OCI-LY1 (cell line): ENCODE measurements around the gene TSHR.
"Not testable (repeated sequence)": the region's sequence is repeated elsewhere in the genome, so short reads cannot be mapped to it uniquely, and the experiment has no call there.

Experiments
- H2AFZ ChIP-seq: fragments of 200-600 bp; sonication (generic), shearing (Covaris generic); 2 replicates; pipeline ENCODE4 v1.6.0; 2014; ENCODE audit warnings: antibody characterized with exemption, mild to moderate bottlenecking, low read length
- H3F3A ChIP-seq: fragments of 200-600 bp; sonication (generic), shearing (Covaris generic); 2 replicates; pipeline ENCODE4 v1.6.0; 2014; ENCODE audit warnings: mild to moderate bottlenecking, antibody characterized with exemption, low read length, moderate library complexity; ENCODE audit not compliant: insufficient read depth
- H3K27ac ChIP-seq: fragments of 200-600 bp; sonication (generic); 2 replicates; pipeline ENCODE4 v1.5.1; 2014; ENCODE audit warnings: low read length, mixed run types, mild to moderate bottlenecking, low read depth; ENCODE audit not compliant: poor library complexity, severe bottlenecking
- H3K27me3 ChIP-seq: fragments of 200-600 bp; sonication (generic); 2 replicates; pipeline ENCODE4 v1.6.0; 2014; ENCODE audit warnings: antibody characterized with exemption, mild to moderate bottlenecking, low read length, moderate library complexity; ENCODE audit not compliant: insufficient read depth
- H3K36me3 ChIP-seq: fragments of 200-600 bp; sonication (generic); 2 replicates; pipeline ENCODE4 v1.6.1; 2014; ENCODE audit warnings: mild to moderate bottlenecking, antibody characterized with exemption, low read length, moderate library complexity, mixed read lengths; ENCODE audit not compliant: insufficient read depth
- H3K4me1 ChIP-seq: fragments of 200-600 bp; sonication (generic); 2 replicates; pipeline ENCODE4 v1.5.1; 2014; ENCODE audit warnings: mild to moderate bottlenecking, low read length, moderate library complexity; ENCODE audit not compliant: insufficient read depth, severe bottlenecking
- H3K4me2 ChIP-seq: fragments of 200-600 bp; sonication (generic), shearing (Covaris generic); 2 replicates; pipeline ENCODE4 v1.6.1; 2014; ENCODE audit warnings: low read length
- H3K4me3 ChIP-seq: fragments of 200-600 bp; sonication (generic); 2 replicates; pipeline ENCODE4 v1.5.1; 2014; ENCODE audit warnings: low read length, low read depth, mild to moderate bottlenecking, mixed read lengths; ENCODE audit not compliant: poor library complexity, severe bottlenecking
- H3K79me2 ChIP-seq: fragments of 200-600 bp; shearing (Covaris generic); 2 replicates; pipeline ENCODE4 v1.6.1; 2016; ENCODE audit warnings: mixed run types, low read length, mixed read lengths; ENCODE audit not compliant: insufficient read depth
- H3K9ac ChIP-seq: fragments of 200-600 bp; sonication (generic), shearing (Covaris generic); 2 replicates; pipeline ENCODE4 v1.6.1; 2014; ENCODE audit warnings: mild to moderate bottlenecking, low read length, mixed read lengths
- H3K9me2 ChIP-seq: fragments of 200-600 bp; sonication (generic), shearing (Covaris generic); 2 replicates; pipeline ENCODE4 v1.6.1; 2014; ENCODE audit warnings: low read depth, mild to moderate bottlenecking, low read length, mixed read lengths
- H3K9me3 ChIP-seq: fragments of 200-600 bp; shearing (Covaris generic); 2 replicates; pipeline ENCODE4 v1.6.1; 2014; ENCODE audit warnings: low read length, mixed read lengths
- H4K20me1 ChIP-seq: fragments of 200-600 bp; sonication (generic), shearing (Covaris generic); 2 replicates; pipeline ENCODE4 v1.6.0; 2016; ENCODE audit warnings: mild to moderate bottlenecking, low read length; ENCODE audit not compliant: insufficient read depth
- CTCF ChIP-seq: fragments of 200-600 bp; sonication (generic), shearing (Covaris generic); IDR thresholded peaks from 2 replicates; pipeline ENCODE4 v1.5.1; 2017; ENCODE audit warnings: mild to moderate bottlenecking, antibody characterized with exemption, low read length, moderate library complexity, mixed read lengths
- EZH2 ChIP-seq: fragments of 200-600 bp; sonication (generic), shearing (Covaris generic); IDR thresholded peaks from 2 replicates; pipeline ENCODE4 v1.8.0; 2017; ENCODE audit warnings: borderline replicate concordance, mixed run types, mild to moderate bottlenecking, antibody characterized with exemption, low read length, moderate library complexity, mixed read lengths

The TSHR gene

GRCh38 chr14:81018684-81019083 lies 63.3 kb downstream of the TSHR start:
- Histone ChIP-seq H3F3A (no peaks in the 10 kb centered on the region), H3K79me2 (no peaks in the 10 kb centered on the region), H3K4me2 (no peak overlapping the region), H3K27me3 (no peaks in the 10 kb centered on the region), H2AFZ (no peak overlapping the region), H3K9me2 (no peaks in the 10 kb centered on the region), H3K4me1 (no peaks in the 10 kb centered on the region), H3K27ac (no peak overlapping the region), H3K9ac (no peak overlapping the region), H3K36me3 (no peaks in the 10 kb centered on the region), H4K20me1 (no peaks in the 10 kb centered on the region), H3K4me3 (no peak overlapping the region), H3K9me3 (no peaks in the 10 kb centered on the region)
- TF ChIP-seq CTCF (no peak), EZH2 (no peak)

GRCh38 chr14:81019113-81019512 lies 63.7 kb downstream of the TSHR start:
- not testable (repeated sequence) for H3K27me3 ChIP-seq, H2AFZ ChIP-seq, H3K9me3 ChIP-seq, H3K9ac ChIP-seq, H3K4me3 ChIP-seq, H3K4me1 ChIP-seq, H3K4me2 ChIP-seq, H3K79me2 ChIP-seq, H3K36me3 ChIP-seq, H4K20me1 ChIP-seq, H3K9me2 ChIP-seq, H3F3A ChIP-seq, H3K27ac ChIP-seq

DNA sequence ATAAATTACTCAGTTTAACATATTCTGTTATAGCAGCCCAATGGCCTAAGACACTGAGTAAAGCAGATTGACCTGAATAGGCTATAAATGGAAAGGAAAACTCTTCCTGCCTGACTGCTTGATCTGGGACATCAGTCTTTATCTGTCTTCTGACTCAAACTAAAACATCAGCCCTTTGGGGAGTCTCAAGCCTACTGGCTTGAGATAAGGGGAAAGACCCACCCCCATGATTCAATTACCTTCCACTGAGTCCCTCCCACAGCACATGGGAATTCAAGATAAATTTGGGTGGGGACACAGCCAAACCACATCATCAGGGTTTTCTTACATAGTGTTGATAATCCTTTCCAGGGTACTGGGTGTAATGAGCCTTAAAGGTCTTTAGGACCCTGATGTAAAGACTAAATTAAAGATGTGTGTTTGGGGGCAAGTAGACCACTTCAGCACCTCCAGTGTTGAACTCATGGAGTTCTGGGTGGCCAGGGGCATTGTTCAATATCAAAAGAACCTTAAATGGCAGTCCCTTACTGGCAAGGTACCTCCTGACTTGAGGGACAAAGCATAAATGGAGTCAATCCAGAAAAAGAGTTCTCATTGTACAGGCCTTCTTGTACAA lies 67.8 kb downstream of the TSHR start:
- H2AFZ ChIP-seq: no peak overlapping the region
- no peaks in the 10 kb centered on the region for H4K20me1 ChIP-seq
- H3K27ac ChIP-seq: no peak overlapping the region
- no peaks in the 10 kb centered on the region for H3K9me3 ChIP-seq
- no peaks in the 10 kb centered on the region for H3K4me1 ChIP-seq
- H3K9me2 ChIP-seq: no peaks in the 10 kb centered on the region
- H3K4me2 ChIP-seq: no peak overlapping the region
- H3K4me3 ChIP-seq: no peak overlapping the region
- no peaks in the 10 kb centered on the region; the same call in 1 of the 2 replicates for H3F3A ChIP-seq
- no peak overlapping the region for H3K9ac ChIP-seq
- TF ChIP-seq EZH2: no peak
- TF ChIP-seq CTCF: no peak
- H3K79me2 ChIP-seq: no peaks in the 10 kb centered on the region
- H3K36me3 ChIP-seq: no peaks in the 10 kb centered on the region
- H3K27me3 ChIP-seq: no peaks in the 10 kb centered on the region

GRCh38 chr14:81028461-81028860 lies 73.0 kb downstream of the TSHR start:
- Histone ChIP-seq H3K9me3 (no peaks in the 10 kb centered on the region), H3K79me2 (no peaks in the 10 kb centered on the region), H3K9me2 (no peaks in the 10 kb centered on the region), H2AFZ (no peak overlapping the region), H3K27ac (no peak overlapping the region), H3F3A (no peaks in the 10 kb centered on the region; the same call in 1 of the 2 replicates), H3K4me2 (no peak overlapping the region), H3K4me3 (no peak overlapping the region), H3K4me1 (no peaks in the 10 kb centered on the region), H3K9ac (no peak overlapping the region), H3K36me3 (no peaks in the 10 kb centered on the region), H3K27me3 (no peaks in the 10 kb centered on the region), H4K20me1 (no peaks in the 10 kb centered on the region)
- TF ChIP-seq EZH2 (no peak), CTCF (no peak)
